ENCODE measurements around the gene PTPRN2. TPM values are rescaled to one million over a fixed set of nuclear protein-coding genes. Genes with fewer than 3 reads are reported as not detected.

Gene PTPRN2
- polyA plus RNA-seq, 4 donors: 1.6 to 11.7 (median 4.0) TPM

DNA sequence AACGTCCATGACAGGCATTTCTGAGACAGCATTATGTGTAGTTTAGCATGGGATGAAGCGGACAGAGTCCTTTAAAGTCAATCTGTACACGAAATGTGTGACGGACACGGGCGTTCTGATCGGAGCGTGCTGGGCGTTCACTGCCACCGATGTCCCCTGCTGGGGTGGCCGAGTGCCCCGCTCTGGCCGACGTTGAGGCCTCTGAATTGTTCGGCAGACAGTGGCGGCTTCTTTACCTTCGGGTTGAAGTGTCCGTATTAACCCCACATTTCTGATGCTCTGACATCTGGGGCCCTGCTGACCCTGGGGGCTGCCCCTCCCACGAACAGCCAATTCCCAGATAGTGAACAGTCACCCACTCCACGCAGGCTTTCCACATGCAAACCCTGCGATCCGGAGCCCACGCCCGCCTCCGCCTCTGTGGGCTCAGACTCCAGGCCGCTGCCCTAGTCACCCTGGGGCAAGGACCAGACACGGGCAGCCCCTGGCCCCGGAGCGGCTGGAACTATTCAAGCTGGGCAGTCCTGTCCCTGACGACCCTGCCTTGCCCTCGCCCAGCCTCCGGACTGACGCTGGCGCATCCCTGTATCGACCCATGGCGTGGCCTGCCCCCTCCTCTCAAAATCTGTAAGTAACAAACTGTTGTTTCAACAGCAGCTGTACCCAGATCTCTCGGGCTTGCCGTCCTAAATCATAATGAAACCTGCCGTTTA is 445.7 kb downstream of the PTPRN2 start:
- no peak for FAIRE-seq
- peaks cover 0 to 85% of the 10 kb centered on the region in 2 donors for H3K9me3 ChIP-seq (ENCODE audit: control insufficient read depth in 2 of 2, insufficient read depth in 1 of 2, low read depth in 1 of 2, low read length in 1 of 2)
- 85 to 92% (median 86%) methylated on average over 39 of the region's 39 CpGs for WGBS, 3 donors

DNA sequence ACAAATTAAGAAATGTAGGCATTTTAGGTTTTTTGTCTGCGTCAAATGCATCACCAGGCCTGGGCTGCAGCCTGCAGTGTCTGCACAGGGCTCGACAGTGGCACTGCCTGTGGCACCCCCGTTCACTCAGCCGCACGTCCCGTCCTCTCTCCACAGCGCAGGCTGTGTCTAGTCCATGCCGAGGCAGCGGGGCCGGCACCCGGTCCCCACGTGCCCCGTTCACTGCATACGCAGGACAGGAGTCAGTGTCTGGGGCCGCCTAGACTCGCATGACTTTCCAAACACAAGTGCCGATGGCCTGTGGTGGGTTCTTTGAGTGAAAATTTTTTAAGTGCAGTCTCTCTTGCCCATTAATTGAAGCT is 446.4 kb downstream of the PTPRN2 start:
- H3K36me3 ChIP-seq (ENCODE audit: control insufficient read depth in 3 of 3, insufficient read depth in 2 of 3, low read depth in 1 of 3, low read length in 3 of 3): no peaks in the 10 kb centered on the region
- no peak for FAIRE-seq
- WGBS, 3 donors: 91 to 93% (median 91%) methylated on average over 17 of the region's 17 CpGs
- peaks cover 0 to 89% of the 10 kb centered on the region in 2 donors for H3K9me3 ChIP-seq (ENCODE audit: control insufficient read depth in 2 of 2, insufficient read depth in 1 of 2, low read depth in 1 of 2, low read length in 1 of 2)
- no peak overlapping the region for H3K27ac ChIP-seq (ENCODE audit: low read depth in 1 of 3, low read length in 2 of 3)
- H3K4me1 ChIP-seq (ENCODE audit: control insufficient read depth in 3 of 3, insufficient read depth in 2 of 3, low read depth in 1 of 3, low read length in 2 of 3): no peaks in the 10 kb centered on the region
- no peak overlapping the region for H3K4me3 ChIP-seq (ENCODE audit: low read depth in 1 of 3, low read length in 3 of 3)
- DNase-seq: no peak
- no peaks in the 10 kb centered on the region for H3K27me3 ChIP-seq (ENCODE audit: control insufficient read depth in 3 of 3, insufficient read depth in 3 of 3, low read length in 3 of 3)

More for the DNA sequence above, 445.7 kb downstream of the PTPRN2 start:
- no peaks in the 10 kb centered on the region for H3K4me1 ChIP-seq (ENCODE audit: control insufficient read depth in 3 of 3, insufficient read depth in 2 of 3, low read depth in 1 of 3, low read length in 2 of 3)
- H3K36me3 ChIP-seq (ENCODE audit: control insufficient read depth in 3 of 3, insufficient read depth in 2 of 3, low read depth in 1 of 3, low read length in 3 of 3): no peaks in the 10 kb centered on the region
- DNase-seq: no peak
- no peak overlapping the region for H3K4me3 ChIP-seq (ENCODE audit: low read depth in 1 of 3, low read length in 3 of 3)
- H3K27ac ChIP-seq (ENCODE audit: low read depth in 1 of 3, low read length in 2 of 3): no peak overlapping the region
- H3K27me3 ChIP-seq (ENCODE audit: control insufficient read depth in 3 of 3, insufficient read depth in 3 of 3, low read length in 3 of 3): no peaks in the 10 kb centered on the region

DNA sequence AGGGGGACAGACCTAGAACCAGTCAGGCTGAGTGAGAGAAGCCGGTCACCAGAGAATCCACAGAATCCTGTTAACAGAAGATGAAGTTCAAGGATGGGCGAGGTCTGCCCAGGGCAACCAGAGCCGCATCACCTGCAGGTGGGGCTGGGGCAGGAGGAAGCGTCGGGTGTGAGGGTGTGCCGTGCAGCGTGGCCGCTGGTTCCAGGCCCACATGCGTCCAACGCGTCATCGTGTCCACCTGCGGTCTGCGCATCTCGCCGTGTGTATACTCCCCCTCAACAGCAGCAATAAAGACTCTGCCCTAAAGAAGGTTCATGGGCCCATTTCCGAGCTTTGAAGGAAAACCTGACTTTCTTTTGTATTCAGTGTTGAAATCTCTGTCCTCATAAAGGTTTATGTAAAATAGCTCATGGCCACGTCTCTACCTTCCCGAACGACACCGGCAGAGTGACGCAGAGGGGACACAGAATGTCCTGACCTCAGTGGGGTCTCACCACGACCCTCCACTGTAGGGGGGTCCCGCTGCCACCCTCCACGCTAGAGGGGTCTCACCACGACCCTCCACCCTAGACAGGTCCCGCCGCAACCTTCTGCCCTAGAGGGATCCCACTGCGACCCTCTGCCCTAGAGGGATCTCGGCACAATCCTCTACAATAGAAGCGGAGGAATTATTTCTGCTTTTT is 446.9 kb downstream of the PTPRN2 start:
- FAIRE-seq (no peak), DNase-seq (no peak)
- Histone ChIP-seq H3K4me3 (ENCODE audit: low read depth in 1 of 3, low read length in 3 of 3) (no peak overlapping the region), H3K27me3 (ENCODE audit: control insufficient read depth in 3 of 3, insufficient read depth in 3 of 3, low read length in 3 of 3) (no peaks in the 10 kb centered on the region), H3K9me3 (ENCODE audit: control insufficient read depth in 2 of 2, insufficient read depth in 1 of 2, low read depth in 1 of 2, low read length in 1 of 2) (peaks cover 0 to 89% of the 10 kb centered on the region in 2 donors), H3K4me1 (ENCODE audit: control insufficient read depth in 3 of 3, insufficient read depth in 2 of 3, low read depth in 1 of 3, low read length in 2 of 3) (no peaks in the 10 kb centered on the region), H3K36me3 (ENCODE audit: control insufficient read depth in 3 of 3, insufficient read depth in 2 of 3, low read depth in 1 of 3, low read length in 3 of 3) (no peaks in the 10 kb centered on the region), H3K27ac (ENCODE audit: low read depth in 1 of 3, low read length in 2 of 3) (no peak overlapping the region)
- 89 to 91% (median 89%) methylated on average over 31 of the region's 31 CpGs for WGBS, 3 donors

DNA sequence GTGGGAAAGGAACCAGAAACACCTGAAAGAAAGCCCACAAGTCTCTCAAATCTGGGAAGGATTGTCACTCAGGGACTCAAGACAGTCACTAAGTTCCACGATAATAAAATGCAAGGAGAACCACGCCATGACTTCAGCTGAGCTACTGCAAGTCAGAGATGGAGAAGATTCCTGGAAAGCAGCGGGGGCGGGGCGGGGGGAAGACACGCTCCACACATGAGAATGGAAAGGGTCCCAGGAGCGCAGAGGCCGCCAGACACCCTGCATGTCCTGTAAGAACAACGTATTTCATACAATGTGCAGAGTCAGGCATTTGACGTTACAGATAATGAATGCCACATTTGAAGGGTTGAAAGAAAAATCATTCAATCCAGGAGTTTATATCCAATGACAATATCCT is 448.1 kb downstream of the PTPRN2 start:
- no peaks in the 10 kb centered on the region for H3K4me1 ChIP-seq (ENCODE audit: control insufficient read depth in 3 of 3, insufficient read depth in 2 of 3, low read depth in 1 of 3, low read length in 2 of 3)
- H3K9me3 ChIP-seq (ENCODE audit: control insufficient read depth in 2 of 2, insufficient read depth in 1 of 2, low read depth in 1 of 2, low read length in 1 of 2): peaks cover 0 to 88% of the 10 kb centered on the region in 2 donors
- H3K36me3 ChIP-seq (ENCODE audit: control insufficient read depth in 3 of 3, insufficient read depth in 2 of 3, low read depth in 1 of 3, low read length in 3 of 3): no peaks in the 10 kb centered on the region
- 84 to 93% (median 91%) methylated on average over 10 of the region's 10 CpGs for WGBS, 3 donors
- no peaks in the 10 kb centered on the region for H3K27me3 ChIP-seq (ENCODE audit: control insufficient read depth in 3 of 3, insufficient read depth in 3 of 3, low read length in 3 of 3)
- no peak overlapping the region for H3K27ac ChIP-seq (ENCODE audit: low read depth in 1 of 3, low read length in 2 of 3)
- no peak for DNase-seq
- FAIRE-seq: no peak
- no peak overlapping the region for H3K4me3 ChIP-seq (ENCODE audit: low read depth in 1 of 3, low read length in 3 of 3)

DNA sequence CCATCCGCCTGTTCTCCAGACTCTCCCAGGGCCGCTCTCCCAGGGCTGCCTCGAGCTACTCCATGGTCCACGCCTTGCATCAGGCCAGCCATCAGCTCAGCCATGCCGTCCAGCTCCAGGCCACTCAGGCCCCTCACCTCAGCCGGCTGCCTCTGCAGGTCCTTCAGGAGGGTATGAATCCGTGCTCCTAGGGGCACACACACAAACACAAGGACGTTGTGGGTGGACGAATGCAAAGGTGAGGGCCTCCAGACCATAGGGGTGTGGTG is 449.4 kb downstream of the PTPRN2 start:
- DNase-seq (no peak), FAIRE-seq (no peak)
- H3K9me3 ChIP-seq (ENCODE audit: control insufficient read depth in 2 of 2, insufficient read depth in 1 of 2, low read depth in 1 of 2, low read length in 1 of 2): peaks cover 0 to 85% of the 10 kb centered on the region in 2 donors
- H3K27me3 ChIP-seq (ENCODE audit: control insufficient read depth in 3 of 3, insufficient read depth in 3 of 3, low read length in 3 of 3): no peaks in the 10 kb centered on the region
- 84 to 85% (median 84%) methylated on average over 9 of the region's 9 CpGs for WGBS, 3 donors
- no peaks in the 10 kb centered on the region for H3K36me3 ChIP-seq (ENCODE audit: control insufficient read depth in 3 of 3, insufficient read depth in 2 of 3, low read depth in 1 of 3, low read length in 3 of 3)
- H3K27ac ChIP-seq (ENCODE audit: low read depth in 1 of 3, low read length in 2 of 3): no peak overlapping the region
- H3K4me3 ChIP-seq (ENCODE audit: low read depth in 1 of 3, low read length in 3 of 3): no peak overlapping the region
- no peaks in the 10 kb centered on the region for H3K4me1 ChIP-seq (ENCODE audit: control insufficient read depth in 3 of 3, insufficient read depth in 2 of 3, low read depth in 1 of 3, low read length in 2 of 3)

DNA sequence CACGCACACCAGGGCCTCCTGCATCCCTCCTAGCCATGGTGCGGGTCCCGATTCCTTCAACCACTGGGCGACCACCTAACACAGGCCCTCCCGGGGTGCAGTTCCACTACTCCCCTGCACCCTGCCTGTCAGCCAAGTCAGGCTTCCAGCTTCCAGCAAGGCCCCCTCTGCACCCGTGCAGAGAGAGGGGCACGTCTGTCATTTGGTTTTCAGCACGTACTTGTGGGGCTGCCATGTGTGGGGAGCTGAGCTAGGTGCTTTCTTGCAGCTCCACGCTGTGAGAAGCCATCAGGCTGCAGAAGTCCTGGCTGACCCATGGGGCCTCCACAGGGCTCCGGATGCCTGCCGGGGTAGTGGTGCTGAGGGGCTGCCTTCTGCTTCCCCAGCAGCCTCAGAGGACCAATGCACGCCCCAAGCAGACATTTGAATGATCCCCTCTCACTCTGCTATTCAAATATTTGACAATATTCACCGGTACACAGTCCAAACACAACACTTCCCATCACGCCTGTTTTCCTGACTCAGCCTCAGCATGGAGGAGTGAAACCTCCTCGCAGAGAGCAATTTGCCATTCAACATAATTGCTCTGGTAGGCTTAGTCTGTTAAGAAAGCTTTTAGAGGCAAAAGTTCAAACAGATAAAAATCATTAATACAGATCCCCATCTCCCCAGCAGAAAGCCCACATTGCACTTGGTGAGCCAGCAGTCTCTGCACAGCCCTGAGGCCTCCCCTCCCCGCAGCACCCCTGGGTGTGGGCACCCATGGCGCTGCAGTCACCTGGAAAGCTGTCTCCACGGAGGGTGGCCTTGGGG is 449.9 kb downstream of the PTPRN2 start:
- DNase-seq (no peak), FAIRE-seq (no peak)
- no peaks in the 10 kb centered on the region for H3K27me3 ChIP-seq (ENCODE audit: control insufficient read depth in 3 of 3, insufficient read depth in 3 of 3, low read length in 3 of 3)
- H3K4me3 ChIP-seq (ENCODE audit: low read depth in 1 of 3, low read length in 3 of 3): no peak overlapping the region
- H3K4me1 ChIP-seq (ENCODE audit: control insufficient read depth in 3 of 3, insufficient read depth in 2 of 3, low read depth in 1 of 3, low read length in 2 of 3): no peaks in the 10 kb centered on the region
- H3K9me3 ChIP-seq (ENCODE audit: control insufficient read depth in 2 of 2, insufficient read depth in 1 of 2, low read depth in 1 of 2, low read length in 1 of 2): peaks cover 0 to 85% of the 10 kb centered on the region in 2 donors
- WGBS, 3 donors: 80 to 87% (median 84%) methylated on average over 18 of the region's 18 CpGs
- no peaks in the 10 kb centered on the region for H3K36me3 ChIP-seq (ENCODE audit: control insufficient read depth in 3 of 3, insufficient read depth in 2 of 3, low read depth in 1 of 3, low read length in 3 of 3)
- H3K27ac ChIP-seq (ENCODE audit: low read depth in 1 of 3, low read length in 2 of 3): no peak overlapping the region

DNA sequence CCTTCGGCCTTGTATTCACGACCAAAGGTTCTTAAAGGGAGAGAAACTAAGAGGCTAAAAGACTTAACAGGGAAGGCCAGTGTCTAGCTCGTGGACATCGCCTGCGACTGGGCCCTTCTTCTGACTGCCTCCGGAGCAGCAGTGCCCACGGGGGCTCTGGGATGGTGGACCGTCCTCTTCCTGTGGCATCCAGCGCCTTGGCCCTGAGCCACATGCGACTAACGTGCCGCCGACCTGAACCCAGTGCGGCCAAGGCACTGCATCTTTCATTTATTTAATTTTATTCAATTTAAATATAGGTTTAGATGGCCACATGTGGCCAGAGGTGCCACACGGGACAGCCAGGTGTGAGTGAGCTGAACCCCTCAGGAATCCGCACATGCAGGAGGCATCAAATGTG is 451.7 kb downstream of the PTPRN2 start:
- peaks cover 0 to 69% of the 10 kb centered on the region in 2 donors for H3K9me3 ChIP-seq (ENCODE audit: control insufficient read depth in 2 of 2, insufficient read depth in 1 of 2, low read depth in 1 of 2, low read length in 1 of 2)
- 83 to 91% (median 86%) methylated on average over 16 of the region's 16 CpGs for whole genome bisulfite sequencing, 3 donors
- no peak overlapping the region for H3K27ac ChIP-seq (ENCODE audit: low read depth in 1 of 3, low read length in 2 of 3)
- H3K27me3 ChIP-seq (ENCODE audit: control insufficient read depth in 3 of 3, insufficient read depth in 3 of 3, low read length in 3 of 3): no peaks in the 10 kb centered on the region
- no peak for DNase-seq
- FAIRE-seq: no peak
- no peaks in the 10 kb centered on the region for H3K36me3 ChIP-seq (ENCODE audit: control insufficient read depth in 3 of 3, insufficient read depth in 2 of 3, low read depth in 1 of 3, low read length in 3 of 3)
- H3K4me3 ChIP-seq (ENCODE audit: low read depth in 1 of 3, low read length in 3 of 3): no peak overlapping the region
- no peaks in the 10 kb centered on the region for H3K4me1 ChIP-seq (ENCODE audit: control insufficient read depth in 3 of 3, insufficient read depth in 2 of 3, low read depth in 1 of 3, low read length in 2 of 3)

DNA sequence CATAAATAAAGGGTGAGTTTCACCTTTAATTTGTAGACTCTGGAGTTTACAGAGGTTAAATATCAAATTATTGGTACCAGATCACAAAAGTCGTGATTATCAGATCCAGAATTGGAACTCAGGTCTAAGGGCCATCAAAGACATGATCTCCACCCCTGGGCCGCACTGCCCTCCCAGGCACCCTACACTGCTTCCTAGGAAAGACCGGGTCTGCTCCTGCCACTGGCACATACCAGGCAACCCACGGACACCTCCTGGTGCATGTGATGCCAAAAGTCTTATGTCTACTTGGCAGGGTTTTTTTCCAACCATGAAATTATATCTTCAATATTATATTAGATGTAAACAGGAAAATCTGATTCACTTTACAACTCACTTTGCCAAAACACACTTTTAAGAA is 452.8 kb downstream of the PTPRN2 start:
- H3K36me3 ChIP-seq (ENCODE audit: control insufficient read depth in 3 of 3, insufficient read depth in 2 of 3, low read depth in 1 of 3, low read length in 3 of 3): no peaks in the 10 kb centered on the region
- no peak for FAIRE-seq
- peaks cover 0 to 61% of the 10 kb centered on the region in 2 donors for H3K9me3 ChIP-seq (ENCODE audit: control insufficient read depth in 2 of 2, insufficient read depth in 1 of 2, low read depth in 1 of 2, low read length in 1 of 2)
- no peak for DNase-seq
- no peak overlapping the region for H3K4me3 ChIP-seq (ENCODE audit: low read depth in 1 of 3, low read length in 3 of 3)
- H3K4me1 ChIP-seq (ENCODE audit: control insufficient read depth in 3 of 3, insufficient read depth in 2 of 3, low read depth in 1 of 3, low read length in 2 of 3): no peaks in the 10 kb centered on the region
- H3K27me3 ChIP-seq (ENCODE audit: control insufficient read depth in 3 of 3, insufficient read depth in 3 of 3, low read length in 3 of 3): no peaks in the 10 kb centered on the region
- H3K27ac ChIP-seq (ENCODE audit: low read depth in 1 of 3, low read length in 2 of 3): no peak overlapping the region
- WGBS, 3 donors: 79 to 83% (median 79%) methylated on average over 4 of the region's 4 CpGs
